HFFc6 (cell line): ENCODE data around the gene ANKRD36B. TPM values are rescaled to one million over a fixed set of nuclear protein-coding genes. Genes with fewer than 3 reads are reported as not detected.
"Not testable (repeated sequence)": the region's sequence is repeated elsewhere in the genome, so short reads cannot be mapped to it uniquely, and the experiment has no call there.

Experiments used
- DNase-seq: peaks from one replicate; pipeline ENCODE4 v3.0.0-alpha.2; 2018
- H3K27ac Mint-ChIP-seq: 2 replicates; pipeline ENCODE4 v1.8.0; 2020; ENCODE audit warnings: mild to moderate bottlenecking, mixed read lengths
- H3K27me3 Mint-ChIP-seq: 2 replicates; pipeline ENCODE4 v1.8.0; 2021; ENCODE audit warnings: mild to moderate bottlenecking, moderate library complexity, mixed read lengths; ENCODE audit not compliant: insufficient read depth
- H3K36me3 Mint-ChIP-seq: 2 replicates; pipeline ENCODE4 v1.8.0; 2021; ENCODE audit warnings: low read depth, mixed read lengths
- H3K4me1 Mint-ChIP-seq: 2 replicates; pipeline ENCODE4 v1.8.0; 2020; ENCODE audit warnings: low read depth, mixed read lengths
- H3K4me3 Mint-ChIP-seq: 2 replicates; pipeline ENCODE4 v1.8.0; 2020; ENCODE audit warnings: mild to moderate bottlenecking, moderate library complexity, mixed read lengths
- H3K9me3 Mint-ChIP-seq: 2 replicates; pipeline ENCODE4 v1.8.0; 2020; ENCODE audit warnings: mild to moderate bottlenecking, mixed read lengths
- long read RNA-seq: library from polyadenylated mRNA; unstranded; transcript quantifications from one replicate; pipeline ENCODE4 v2.0.0, GENCODE V29; 2019
- total RNA-seq, 6 experiments: library from RNA; stranded (reverse); fragmentation: NEBNext Ultra II Directional; extraction: Animal tissue kit (Norgen Biotek cat#: 25700); gene quantifications; 2 replicates in 1 of 6; 3 replicates in 5 of 6; pipeline ENCODE4 v1.2.3, GENCODE V29; 2021
- TF ChIP-seq, protein P1 (sequence below): fragments of 200-600 bp; sonication (generic); IDR thresholded peaks from 2 replicates; pipeline ENCODE4 v1.5.0; 2021; ENCODE audit warnings: antibody characterized with exemption, mild to moderate bottlenecking

The ANKRD36B gene
- 1 to 10 TPM; 3.6 to 5.4 (median 4.3) TPM for total RNA-seq
- long read RNA-seq, partial matches to known transcripts, result 4 of 4 reads
- long read RNA-seq, other reads (novel, unspliced or antisense), result 0 of 4 reads

DNA sequence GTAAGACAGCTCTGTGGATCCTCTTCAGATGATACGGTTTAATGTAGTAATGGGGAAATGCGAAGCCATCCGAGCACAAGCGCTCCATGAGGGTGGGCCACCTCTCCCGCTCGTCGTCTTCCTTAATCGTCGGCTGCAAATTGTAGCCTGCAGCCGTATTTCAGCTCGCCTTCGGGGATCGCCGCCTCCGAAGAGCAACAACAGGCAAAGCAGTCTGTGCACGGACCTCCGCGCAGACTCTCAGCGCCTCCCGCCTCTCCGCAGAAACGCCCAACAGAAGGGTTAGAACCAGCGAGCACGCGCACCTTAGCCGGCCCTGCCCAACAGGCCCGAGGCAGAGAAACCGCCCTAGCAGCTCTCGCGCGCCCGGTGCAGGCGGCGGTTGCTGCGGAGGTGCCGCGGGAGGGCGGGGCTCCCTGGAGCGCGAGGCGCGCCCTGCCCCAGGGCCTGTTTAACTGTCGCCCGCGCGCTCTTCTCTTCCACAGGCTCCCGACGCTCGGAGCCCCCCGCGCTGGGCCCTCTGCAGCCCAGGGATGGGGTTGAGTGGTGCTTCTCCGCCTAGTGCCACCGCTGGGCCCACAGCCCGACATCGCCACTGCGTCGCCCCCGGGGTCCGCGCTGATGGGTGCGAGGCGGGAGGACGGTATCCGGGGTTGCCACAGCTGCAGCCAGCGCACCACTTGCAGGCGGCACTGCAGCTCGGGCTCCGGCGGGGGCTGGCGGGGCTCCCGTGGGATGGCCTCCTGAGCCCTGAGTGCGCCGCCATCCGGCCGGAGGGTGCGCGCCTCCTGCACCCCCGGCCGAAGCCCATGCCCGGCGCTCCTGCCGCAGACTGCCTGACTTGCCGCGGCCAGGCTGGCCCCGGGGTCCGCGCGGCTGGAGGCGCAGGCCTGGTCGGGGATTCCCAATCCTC lies at the start of gene ANKRD36B:
Gene ANKRD36B (minus strand): TSS at position 280 of the 913 bp plus-strand sequence. CDS start 192 bp downstream, at position 88.
- not testable (repeated sequence) for H3K9me3 Mint-ChIP-seq, H3K36me3 Mint-ChIP-seq, H3K4me1 Mint-ChIP-seq
- peak; percentile 81 for DNase-seq
- peaks cover 15% of the 10 kb centered on the region for H3K27me3 Mint-ChIP-seq
- peak within 1 kb of the TSS; percentile 98 for H3K4me3 Mint-ChIP-seq
- peak within 1 kb of the TSS; percentile 90 for H3K27ac Mint-ChIP-seq

DNA sequence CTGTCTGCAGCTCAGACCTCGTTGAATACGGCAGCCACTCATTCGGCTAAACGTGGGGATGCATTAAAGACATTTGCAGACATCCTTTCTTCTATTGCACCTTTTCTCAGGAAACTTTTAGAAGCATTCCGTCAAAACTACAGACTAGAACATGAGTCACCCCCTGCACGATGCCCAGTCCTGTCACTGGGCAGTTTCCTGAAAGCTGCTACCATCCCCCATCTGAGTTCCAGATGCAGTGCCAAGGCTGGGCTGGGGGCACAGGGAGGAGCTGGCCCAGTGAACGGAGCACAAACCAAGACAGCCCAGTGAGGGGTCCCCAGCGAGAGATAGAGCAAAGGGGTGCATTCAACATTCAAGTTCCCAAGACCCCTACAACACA lies 36.4 kb upstream of the ANKRD36B start:
- H3K4me3 Mint-ChIP-seq, H3K4me1 Mint-ChIP-seq, H3K36me3 Mint-ChIP-seq, DNase-seq, H3K27ac Mint-ChIP-seq, H3K9me3 Mint-ChIP-seq: not testable (repeated sequence)
- peaks cover 20% of the 10 kb centered on the region for H3K27me3 Mint-ChIP-seq

DNA sequence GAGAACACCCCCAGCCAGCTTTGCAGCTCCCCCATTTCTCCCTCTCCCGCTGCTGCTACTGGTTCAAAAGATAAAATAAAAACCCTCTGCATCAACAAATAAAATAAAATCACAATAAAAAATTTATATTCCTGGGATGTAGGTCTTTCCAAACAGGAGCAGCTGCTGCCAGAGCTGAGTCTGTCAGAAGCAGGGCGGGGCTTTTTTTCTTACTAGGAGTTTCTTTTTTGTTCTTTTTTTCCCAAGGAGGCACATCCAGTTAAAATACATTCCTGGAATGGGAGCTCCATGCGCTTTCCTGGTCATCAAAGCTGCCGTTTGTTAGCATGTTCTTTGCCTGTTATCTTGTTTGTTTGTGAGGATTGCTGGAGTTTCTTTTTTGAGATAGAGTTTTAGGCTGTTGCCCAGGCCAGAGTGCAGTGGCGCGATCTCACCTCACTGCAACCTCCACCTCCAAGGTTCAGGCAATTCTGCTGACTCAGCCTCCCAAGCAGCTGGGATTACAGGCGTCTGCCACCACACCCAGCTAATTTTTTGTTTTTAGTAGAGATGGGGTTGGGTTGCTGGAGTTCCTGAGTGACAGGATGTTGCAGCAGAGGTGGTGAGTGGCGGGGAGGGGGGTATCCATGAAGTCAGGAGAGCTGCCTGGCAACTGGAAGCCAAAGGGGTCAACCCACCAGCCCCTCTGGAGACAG lies 35.8 kb upstream of the ANKRD36B start:
- DNase-seq, H3K36me3 Mint-ChIP-seq, H3K27ac Mint-ChIP-seq, H3K4me1 Mint-ChIP-seq, H3K9me3 Mint-ChIP-seq, H3K4me3 Mint-ChIP-seq: not testable (repeated sequence)
- H3K27me3 Mint-ChIP-seq, result peaks cover 20% of the 10 kb centered on the region

DNA sequence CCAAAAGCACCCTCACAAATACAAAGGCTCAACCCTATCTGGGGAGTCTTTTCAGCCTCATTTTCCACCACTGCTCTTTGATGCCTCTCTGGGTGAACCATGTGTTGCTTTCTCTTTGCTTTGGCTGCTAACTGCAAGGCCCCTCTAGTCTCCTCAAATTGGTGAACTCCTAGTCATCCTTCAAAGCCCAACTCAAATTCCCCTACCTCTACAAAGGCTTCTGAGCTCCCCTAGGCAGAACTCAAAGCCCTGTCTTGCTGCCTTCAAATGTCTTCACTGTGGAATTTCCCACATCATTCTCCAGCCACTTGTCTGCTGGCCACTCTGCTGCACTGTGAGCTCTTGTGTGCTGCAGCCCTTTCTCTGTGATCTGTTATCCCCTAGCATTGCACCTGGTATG lies 33.3 kb upstream of the ANKRD36B start:
- H3K4me3 Mint-ChIP-seq, H3K9me3 Mint-ChIP-seq, H3K27ac Mint-ChIP-seq, H3K36me3 Mint-ChIP-seq, DNase-seq, H3K4me1 Mint-ChIP-seq: not testable (repeated sequence)
- peaks cover 16% of the 10 kb centered on the region for H3K27me3 Mint-ChIP-seq

DNA sequence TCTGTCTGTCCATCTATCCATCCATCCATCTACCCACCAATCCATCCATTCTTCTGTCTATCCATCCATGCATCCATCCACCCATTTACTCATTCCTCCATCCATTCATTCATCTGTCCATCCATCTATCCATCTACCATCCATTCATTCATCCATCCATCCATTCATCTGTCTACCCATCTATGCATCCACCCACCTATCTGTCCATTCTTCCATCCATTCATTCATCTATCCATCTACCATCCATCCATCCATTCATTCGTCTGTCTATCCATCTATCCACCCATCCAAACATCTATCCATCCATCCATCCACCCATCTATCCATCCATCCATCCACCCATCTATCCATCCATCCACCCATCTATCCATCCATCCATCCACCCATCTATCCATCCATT lies 30.8 kb upstream of the ANKRD36B start:
- H3K36me3 Mint-ChIP-seq, H3K4me1 Mint-ChIP-seq, H3K4me3 Mint-ChIP-seq, DNase-seq, H3K27ac Mint-ChIP-seq, H3K9me3 Mint-ChIP-seq, H3K27me3 Mint-ChIP-seq: not testable (repeated sequence)

DNA sequence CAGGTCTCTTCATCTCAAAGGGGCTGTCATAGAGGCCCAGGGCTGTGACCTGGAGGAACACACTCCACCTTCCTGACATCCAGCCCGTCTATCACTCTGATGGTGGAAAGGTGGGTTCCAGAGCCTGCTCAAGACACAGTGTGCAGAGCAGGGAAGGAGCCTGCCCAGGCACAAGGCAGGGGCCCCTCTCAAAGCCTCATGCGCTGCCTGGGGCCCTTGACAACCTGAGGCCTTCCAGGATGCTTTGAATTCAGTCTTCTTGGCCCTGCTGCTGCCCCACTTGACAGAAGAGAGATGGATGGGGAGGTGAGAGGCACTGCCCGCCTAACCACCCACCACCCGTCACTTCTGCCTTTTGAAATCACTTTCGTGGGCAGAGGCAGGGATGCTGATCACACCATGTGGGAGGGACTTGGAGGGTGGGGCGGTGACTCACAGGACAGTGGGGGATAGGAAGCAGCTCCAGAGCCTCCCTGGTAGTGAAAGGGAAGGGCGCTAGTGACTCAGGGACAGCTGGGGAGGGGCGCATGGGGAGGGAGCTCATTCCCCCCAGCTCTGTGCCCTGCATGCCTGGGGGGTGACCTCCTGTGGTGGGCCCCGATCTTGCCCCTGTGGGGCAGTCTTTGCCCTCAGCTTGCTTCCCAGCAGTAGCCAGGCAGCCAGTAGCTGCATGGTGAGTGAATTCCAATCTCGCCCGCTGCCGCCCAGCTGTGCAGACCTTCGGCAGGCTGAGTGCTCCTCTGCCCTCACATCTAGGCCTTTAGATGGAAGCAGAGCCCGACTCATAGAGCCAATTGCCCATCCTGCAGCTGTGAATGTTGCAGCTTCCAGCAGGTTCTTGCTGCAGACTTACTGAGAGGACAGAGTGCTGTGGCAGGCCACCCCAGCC lies 29.5 kb upstream of the ANKRD36B start:
- H3K36me3 Mint-ChIP-seq, DNase-seq, H3K27ac Mint-ChIP-seq, H3K9me3 Mint-ChIP-seq, H3K4me3 Mint-ChIP-seq, H3K4me1 Mint-ChIP-seq, H3K27me3 Mint-ChIP-seq: not testable (repeated sequence)

DNA sequence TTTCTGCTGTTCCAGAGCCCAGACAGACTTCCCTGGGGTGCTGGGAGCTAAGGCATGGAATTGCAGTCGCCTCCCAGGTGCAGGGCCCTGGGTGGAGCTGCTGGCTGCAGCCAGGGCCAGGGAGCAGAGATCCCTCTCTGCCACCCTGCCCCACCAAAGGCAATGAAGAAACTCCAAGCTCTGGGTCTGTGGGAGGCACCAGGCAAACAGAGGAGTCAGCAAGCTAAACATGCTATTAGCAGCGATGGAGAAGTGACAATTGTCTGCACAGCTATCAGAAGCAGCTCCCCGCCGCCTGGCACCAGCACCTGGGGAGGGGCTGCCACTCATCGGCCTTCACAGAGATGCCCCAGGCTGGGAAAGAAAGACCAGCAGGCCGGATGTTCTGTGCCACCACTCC lies 28.2 kb upstream of the ANKRD36B start:
- Mint-ChIP-seq H3K27ac (no peak overlapping the region), H3K9me3 (no peaks in the 10 kb centered on the region), H3K27me3 (no peaks in the 10 kb centered on the region), H3K36me3 (no peaks in the 10 kb centered on the region), H3K4me3 (no peak overlapping the region), H3K4me1 (no peaks in the 10 kb centered on the region)
- TF ChIP-seq, protein P1, sequence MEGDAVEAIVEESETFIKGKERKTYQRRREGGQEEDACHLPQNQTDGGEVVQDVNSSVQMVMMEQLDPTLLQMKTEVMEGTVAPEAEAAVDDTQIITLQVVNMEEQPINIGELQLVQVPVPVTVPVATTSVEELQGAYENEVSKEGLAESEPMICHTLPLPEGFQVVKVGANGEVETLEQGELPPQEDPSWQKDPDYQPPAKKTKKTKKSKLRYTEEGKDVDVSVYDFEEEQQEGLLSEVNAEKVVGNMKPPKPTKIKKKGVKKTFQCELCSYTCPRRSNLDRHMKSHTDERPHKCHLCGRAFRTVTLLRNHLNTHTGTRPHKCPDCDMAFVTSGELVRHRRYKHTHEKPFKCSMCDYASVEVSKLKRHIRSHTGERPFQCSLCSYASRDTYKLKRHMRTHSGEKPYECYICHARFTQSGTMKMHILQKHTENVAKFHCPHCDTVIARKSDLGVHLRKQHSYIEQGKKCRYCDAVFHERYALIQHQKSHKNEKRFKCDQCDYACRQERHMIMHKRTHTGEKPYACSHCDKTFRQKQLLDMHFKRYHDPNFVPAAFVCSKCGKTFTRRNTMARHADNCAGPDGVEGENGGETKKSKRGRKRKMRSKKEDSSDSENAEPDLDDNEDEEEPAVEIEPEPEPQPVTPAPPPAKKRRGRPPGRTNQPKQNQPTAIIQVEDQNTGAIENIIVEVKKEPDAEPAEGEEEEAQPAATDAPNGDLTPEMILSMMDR, result no peak
- DNase-seq, result no peak

DNA sequence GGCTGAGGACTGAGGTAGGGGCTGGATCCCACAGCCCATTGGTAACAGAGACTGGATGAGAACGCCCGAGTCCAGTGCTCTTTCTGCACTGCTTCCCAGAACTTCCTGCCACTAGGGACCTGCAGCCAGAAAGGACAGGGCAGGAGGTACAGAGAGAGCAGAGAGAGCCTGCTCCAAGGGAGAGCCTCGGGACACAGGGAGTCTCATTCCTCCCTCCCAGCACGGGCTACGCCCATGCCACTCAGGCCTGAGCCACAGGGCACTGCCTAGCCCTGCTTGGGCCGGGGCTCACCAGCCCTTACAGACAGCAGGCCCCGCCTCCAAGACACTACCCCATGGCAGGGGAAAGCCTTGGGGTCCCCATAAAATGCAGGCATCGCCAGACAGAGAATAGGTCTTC lies 26.1 kb upstream of the ANKRD36B start:
- H3K27me3 Mint-ChIP-seq, H3K4me3 Mint-ChIP-seq, H3K36me3 Mint-ChIP-seq, H3K4me1 Mint-ChIP-seq, H3K27ac Mint-ChIP-seq, H3K9me3 Mint-ChIP-seq, DNase-seq: not testable (repeated sequence)

DNA sequence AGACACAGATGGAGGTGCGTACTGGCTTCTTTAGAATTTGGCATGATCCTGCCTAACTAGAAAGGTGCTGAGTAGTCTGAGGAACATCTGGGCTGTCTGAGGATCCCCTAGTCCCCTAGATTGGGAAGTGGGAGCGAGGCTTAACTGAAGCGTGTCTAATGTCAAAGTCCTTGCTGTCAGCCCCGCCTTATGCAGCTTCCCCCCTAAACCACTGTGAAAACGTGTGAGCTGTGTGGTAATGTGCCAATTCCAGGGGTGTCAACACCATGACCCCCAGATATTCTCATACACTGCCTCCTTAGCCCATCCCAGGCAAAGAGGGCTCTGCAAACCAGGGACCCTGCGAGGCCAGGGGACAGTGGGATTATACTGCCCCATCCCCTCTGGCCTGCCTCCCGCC lies 22.2 kb upstream of the ANKRD36B start:
- H3K36me3 Mint-ChIP-seq, H3K4me3 Mint-ChIP-seq, H3K9me3 Mint-ChIP-seq, H3K27me3 Mint-ChIP-seq, H3K4me1 Mint-ChIP-seq, H3K27ac Mint-ChIP-seq, DNase-seq: not testable (repeated sequence)

DNA sequence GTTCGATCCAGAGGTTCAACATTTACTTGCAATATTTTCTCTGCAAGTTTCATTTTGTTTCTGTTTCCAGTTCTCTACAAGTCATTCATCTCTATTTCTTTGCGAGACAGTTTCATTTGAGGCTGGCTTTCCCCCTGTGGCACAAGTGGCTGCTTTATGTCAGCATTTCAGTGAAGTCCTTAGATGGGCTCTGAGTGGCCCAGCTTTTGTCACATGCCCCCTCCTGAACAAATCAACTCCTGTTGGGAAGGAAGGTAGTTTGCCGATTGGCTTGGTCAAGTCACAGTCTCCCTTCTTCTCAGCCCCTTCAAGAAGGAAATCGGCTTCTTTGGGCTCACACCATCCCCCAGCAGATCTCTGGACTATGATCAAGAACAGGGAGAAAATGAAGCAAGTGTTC lies 19.1 kb upstream of the ANKRD36B start:
- DNase-seq, H3K36me3 Mint-ChIP-seq, H3K4me3 Mint-ChIP-seq, H3K27ac Mint-ChIP-seq, H3K9me3 Mint-ChIP-seq, H3K27me3 Mint-ChIP-seq, H3K4me1 Mint-ChIP-seq: not testable (repeated sequence)

DNA sequence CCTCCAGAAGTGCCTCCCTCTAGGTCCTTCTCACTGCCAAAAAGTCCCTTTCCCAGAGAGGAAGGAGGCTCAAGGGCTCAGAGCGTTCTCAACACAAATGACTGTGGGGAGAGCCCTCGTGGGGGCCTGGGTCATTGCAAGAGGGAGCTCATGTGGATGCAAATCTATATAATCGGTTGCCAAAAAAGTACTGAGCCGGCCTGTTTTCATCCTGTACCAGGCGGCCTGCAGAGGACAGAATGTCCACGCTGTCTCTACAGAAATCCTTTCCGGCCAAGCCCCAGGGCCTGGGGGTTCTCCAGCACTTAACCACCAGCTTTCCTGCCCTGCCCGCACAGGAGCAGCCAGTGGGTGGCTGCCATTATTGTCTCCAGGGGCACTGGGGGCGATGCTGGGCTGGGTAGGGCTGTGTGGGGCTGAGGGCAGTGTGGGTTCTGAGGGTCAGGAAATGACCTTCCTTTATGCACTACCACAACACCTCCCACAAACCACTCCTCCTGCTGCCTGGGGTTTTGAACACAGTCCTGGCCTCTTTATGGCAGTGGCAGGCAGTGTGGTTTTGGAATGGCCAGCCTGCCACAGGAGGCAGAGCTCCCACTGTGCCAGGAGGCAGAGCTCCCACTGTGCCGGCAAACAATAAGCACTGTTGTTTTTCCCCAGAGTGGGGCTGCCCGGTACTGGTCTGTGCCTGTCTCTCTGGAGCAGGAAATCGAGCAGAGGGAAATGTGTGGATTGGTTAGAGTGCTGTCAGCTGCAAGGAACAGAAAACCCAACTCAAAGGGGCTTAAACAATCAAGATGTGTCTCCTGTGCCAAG lies 16.1 kb upstream of the ANKRD36B start:
- H3K36me3 Mint-ChIP-seq, H3K4me3 Mint-ChIP-seq, H3K9me3 Mint-ChIP-seq, H3K27ac Mint-ChIP-seq, H3K27me3 Mint-ChIP-seq, H3K4me1 Mint-ChIP-seq, DNase-seq: not testable (repeated sequence)
